Measurements from ENCODE around the gene PHYKPL.
A peak's percentile ranks its signal among the peaks of the same experiment; 100 is the strongest.

Gene PHYKPL

DNA sequence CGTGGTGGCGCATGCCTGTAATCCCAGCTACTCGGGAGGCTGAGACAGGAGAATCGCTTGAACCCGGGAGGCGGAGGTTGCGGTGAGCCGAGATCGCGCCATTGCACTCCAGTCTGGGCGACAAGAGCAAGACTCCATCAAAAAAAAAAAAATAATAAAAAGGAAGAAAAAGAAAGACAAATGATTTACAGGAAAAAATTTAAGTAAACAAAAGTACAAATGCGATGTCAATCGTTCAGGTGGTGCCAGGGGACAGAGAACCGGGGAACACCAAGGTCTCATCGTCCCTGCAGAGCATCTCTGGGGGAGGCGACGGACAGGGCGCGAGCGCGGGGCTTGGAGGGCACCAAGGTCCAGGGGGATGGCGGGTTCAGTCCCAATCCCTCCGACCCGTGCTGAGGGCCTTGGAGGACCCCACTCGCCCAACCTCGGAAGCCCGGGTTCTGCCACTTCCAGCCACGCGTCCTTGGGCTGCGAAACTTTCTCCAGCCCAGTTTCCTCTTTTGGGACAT is 28.9 kb downstream of the PHYKPL start:
- H3K27me3 ChIP-seq (replicated peaks; ENCODE audit: insufficient read depth, low read length) = no peaks in the 10 kb centered on the region
- H4K20me1 ChIP-seq (ENCODE audit: insufficient read depth, low read length) = peaks cover 35% of the 10 kb centered on the region
- peak overlapping the region; percentile 89 for H3K9ac ChIP-seq (ENCODE audit: low read length)
- peak; percentile 23 for DNase-seq
- peaks cover 46% of the 10 kb centered on the region for H3K79me2 ChIP-seq (ENCODE audit: low read length)
- no peaks in the 10 kb centered on the region for H3K9me3 ChIP-seq (replicated peaks; ENCODE audit: insufficient read depth, low read length)
- peak overlapping the region; percentile 89 for H3K4me3 ChIP-seq (ENCODE audit: low read length)
- peaks cover 21% of the 10 kb centered on the region for H3F3A ChIP-seq (ENCODE audit: insufficient read depth, low read length)
- H3K4me2 ChIP-seq (ENCODE audit: low read depth, low read length) = peak overlapping the region; percentile 98
- no peaks in the 10 kb centered on the region for H3K9me2 ChIP-seq (replicated peaks; ENCODE audit: insufficient read depth, low read length)
- no peak overlapping the region for H3K27ac ChIP-seq (ENCODE audit: low read length)
- peak overlapping the region; percentile 97 for H2AFZ ChIP-seq (ENCODE audit: low read length)
- TF ChIP-seq EZH2phosphoT487 (IDR thresholded peaks at IDR 0.05; ENCODE audit: low read length) = no peak
- TF ChIP-seq, protein P1, sequence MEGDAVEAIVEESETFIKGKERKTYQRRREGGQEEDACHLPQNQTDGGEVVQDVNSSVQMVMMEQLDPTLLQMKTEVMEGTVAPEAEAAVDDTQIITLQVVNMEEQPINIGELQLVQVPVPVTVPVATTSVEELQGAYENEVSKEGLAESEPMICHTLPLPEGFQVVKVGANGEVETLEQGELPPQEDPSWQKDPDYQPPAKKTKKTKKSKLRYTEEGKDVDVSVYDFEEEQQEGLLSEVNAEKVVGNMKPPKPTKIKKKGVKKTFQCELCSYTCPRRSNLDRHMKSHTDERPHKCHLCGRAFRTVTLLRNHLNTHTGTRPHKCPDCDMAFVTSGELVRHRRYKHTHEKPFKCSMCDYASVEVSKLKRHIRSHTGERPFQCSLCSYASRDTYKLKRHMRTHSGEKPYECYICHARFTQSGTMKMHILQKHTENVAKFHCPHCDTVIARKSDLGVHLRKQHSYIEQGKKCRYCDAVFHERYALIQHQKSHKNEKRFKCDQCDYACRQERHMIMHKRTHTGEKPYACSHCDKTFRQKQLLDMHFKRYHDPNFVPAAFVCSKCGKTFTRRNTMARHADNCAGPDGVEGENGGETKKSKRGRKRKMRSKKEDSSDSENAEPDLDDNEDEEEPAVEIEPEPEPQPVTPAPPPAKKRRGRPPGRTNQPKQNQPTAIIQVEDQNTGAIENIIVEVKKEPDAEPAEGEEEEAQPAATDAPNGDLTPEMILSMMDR (IDR thresholded peaks at IDR 0.05; ENCODE audit: low read length) = no peak
- no peak for TF ChIP-seq EZH2 (optimal IDR thresholded peaks at IDR 0.05; ENCODE audit: low read depth, low read length)
- H3K36me3 ChIP-seq (replicated peaks; ENCODE audit: insufficient read depth, low read length) = peaks cover 27% of the 10 kb centered on the region
- peaks cover 13% of the 10 kb centered on the region for H3K4me1 ChIP-seq (ENCODE audit: low read length)

DNA sequence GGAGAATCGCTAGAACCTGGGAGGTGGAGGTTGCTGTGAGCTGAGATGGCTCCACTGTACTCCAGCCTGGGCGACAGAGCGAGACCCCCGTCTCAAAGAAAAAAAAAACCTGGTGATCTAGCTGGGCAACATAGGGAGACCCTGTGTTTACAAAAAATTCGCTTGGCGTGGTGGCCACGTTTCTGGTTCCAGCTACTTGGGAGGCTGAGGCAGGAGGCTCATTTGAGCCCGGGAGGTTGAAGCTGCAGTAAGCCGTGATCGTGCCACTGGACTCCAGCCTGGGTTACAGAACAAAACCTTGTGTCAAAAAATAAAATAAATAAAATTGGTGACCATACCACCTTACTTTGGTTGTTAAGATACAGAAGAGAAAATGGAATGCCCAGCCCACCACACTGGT is 30.1 kb downstream of the PHYKPL start:
- no peaks in the 10 kb centered on the region for H3K9me2 ChIP-seq (replicated peaks; ENCODE audit: insufficient read depth, low read length)
- H3K9ac ChIP-seq (ENCODE audit: low read length) = no peak overlapping the region
- DNase-seq = no peak
- peaks cover 34% of the 10 kb centered on the region for H3K79me2 ChIP-seq (ENCODE audit: low read length)
- H3K4me1 ChIP-seq (ENCODE audit: low read length) = peaks cover 10% of the 10 kb centered on the region
- H3F3A ChIP-seq (ENCODE audit: insufficient read depth, low read length) = peaks cover 19% of the 10 kb centered on the region
- H3K27ac ChIP-seq (ENCODE audit: low read length) = no peak overlapping the region
- H3K4me3 ChIP-seq (ENCODE audit: low read length) = no peak overlapping the region
- H2AFZ ChIP-seq (ENCODE audit: low read length) = no peak overlapping the region
- TF ChIP-seq EZH2 (optimal IDR thresholded peaks at IDR 0.05; ENCODE audit: low read depth, low read length) (no peak), EZH2phosphoT487 (IDR thresholded peaks at IDR 0.05; ENCODE audit: low read length) (no peak)
- TF ChIP-seq, protein P1 (IDR thresholded peaks at IDR 0.05; ENCODE audit: low read length) = no peak
- H3K4me2 ChIP-seq (ENCODE audit: low read depth, low read length) = no peak overlapping the region
- H3K36me3 ChIP-seq (replicated peaks; ENCODE audit: insufficient read depth, low read length) = peaks cover 19% of the 10 kb centered on the region
- H3K27me3 ChIP-seq (replicated peaks; ENCODE audit: insufficient read depth, low read length) = no peaks in the 10 kb centered on the region
- H4K20me1 ChIP-seq (ENCODE audit: insufficient read depth, low read length) = peaks cover 23% of the 10 kb centered on the region
- no peaks in the 10 kb centered on the region for H3K9me3 ChIP-seq (replicated peaks; ENCODE audit: insufficient read depth, low read length)

DNA sequence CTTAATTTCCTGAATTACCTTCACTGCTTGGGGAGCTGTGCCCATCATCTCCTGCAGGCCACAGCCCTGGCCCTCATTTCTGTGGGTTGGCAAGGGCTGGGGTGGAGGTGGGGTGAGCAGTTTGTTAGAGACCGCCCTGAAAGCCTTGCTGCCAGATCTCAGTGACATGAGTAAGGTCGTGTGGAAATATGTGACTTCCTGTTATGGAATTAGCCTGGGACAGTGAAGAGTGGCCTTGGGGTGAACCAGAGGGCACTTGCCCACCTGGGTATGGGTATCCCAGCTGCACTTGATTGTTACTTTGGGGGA is 30.7 kb downstream of the PHYKPL start:
- H3K27ac ChIP-seq (ENCODE audit: low read length) = no peak overlapping the region
- no peak for DNase-seq
- peaks cover 16% of the 10 kb centered on the region for H4K20me1 ChIP-seq (ENCODE audit: insufficient read depth, low read length)

More for the DNA sequence above, 30.7 kb downstream of the PHYKPL start:
- TF ChIP-seq, protein P1 (IDR thresholded peaks at IDR 0.05; ENCODE audit: low read length) = no peak
- TF ChIP-seq EZH2 (optimal IDR thresholded peaks at IDR 0.05; ENCODE audit: low read depth, low read length) (no peak), EZH2phosphoT487 (IDR thresholded peaks at IDR 0.05; ENCODE audit: low read length) (no peak)
- no peak overlapping the region for H2AFZ ChIP-seq (ENCODE audit: low read length)
- H3K4me3 ChIP-seq (ENCODE audit: low read length) = no peak overlapping the region
- no peaks in the 10 kb centered on the region for H3K9me3 ChIP-seq (replicated peaks; ENCODE audit: insufficient read depth, low read length)
- peaks cover 13% of the 10 kb centered on the region for H3K36me3 ChIP-seq (replicated peaks; ENCODE audit: insufficient read depth, low read length)
- H3K9me2 ChIP-seq (replicated peaks; ENCODE audit: insufficient read depth, low read length) = no peaks in the 10 kb centered on the region
- H3K27me3 ChIP-seq (replicated peaks; ENCODE audit: insufficient read depth, low read length) = no peaks in the 10 kb centered on the region
- H3K4me1 ChIP-seq (ENCODE audit: low read length) = peaks cover 10% of the 10 kb centered on the region
- H3K9ac ChIP-seq (ENCODE audit: low read length) = no peak overlapping the region
- no peak overlapping the region for H3K4me2 ChIP-seq (ENCODE audit: low read depth, low read length)
- H3K79me2 ChIP-seq (ENCODE audit: low read length) = peaks cover 28% of the 10 kb centered on the region
- peaks cover 13% of the 10 kb centered on the region for H3F3A ChIP-seq (ENCODE audit: insufficient read depth, low read length)

Measured in MM.1S (cell line).